Measurements from ENCODE around the gene SPECC1.
"Not testable (repeated sequence)": the region's sequence is repeated elsewhere in the genome, so short reads cannot be mapped to it uniquely, and the experiment has no call there.

SPECC1 gene

DNA sequence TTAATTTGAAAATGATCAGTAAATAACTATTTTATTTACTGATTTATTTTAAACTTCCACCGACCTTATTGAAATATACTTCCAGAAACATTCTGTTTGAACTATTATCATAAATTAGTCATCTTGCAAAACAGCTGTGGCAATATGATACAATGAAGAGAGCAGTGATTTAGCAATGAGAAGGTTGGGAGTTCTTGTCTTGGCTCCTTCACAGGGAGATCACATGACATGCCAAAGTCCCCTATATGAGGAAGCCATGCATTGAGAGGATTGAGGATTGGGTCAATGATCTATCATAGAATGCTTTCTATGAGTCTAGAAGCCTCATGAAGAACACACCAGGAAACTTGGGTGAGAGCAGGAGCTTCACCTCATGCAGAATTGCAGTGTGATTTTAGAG lies 235.5 kb downstream of the SPECC1 start:
- DNase-seq: no peak

DNA sequence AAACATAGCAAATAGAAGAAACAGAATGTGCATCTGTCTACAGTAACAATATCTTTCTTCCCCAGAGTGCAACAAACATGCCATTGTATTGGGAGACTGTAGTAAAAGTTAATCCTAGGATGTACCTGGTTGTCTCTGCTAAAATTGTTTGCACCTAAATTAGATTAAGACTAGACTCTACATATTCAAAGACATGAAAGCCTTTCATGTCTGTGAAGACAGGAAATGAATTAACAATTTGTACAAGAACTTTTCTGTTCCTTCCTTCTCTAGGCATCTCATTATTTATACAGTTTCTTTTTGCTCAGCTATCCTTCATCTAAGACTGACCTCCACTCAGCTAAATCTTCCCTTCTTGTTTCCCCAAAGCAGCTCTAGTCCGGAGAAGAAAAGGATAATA lies 237.5 kb downstream of the SPECC1 start:
- no peak for DNase-seq

DNA sequence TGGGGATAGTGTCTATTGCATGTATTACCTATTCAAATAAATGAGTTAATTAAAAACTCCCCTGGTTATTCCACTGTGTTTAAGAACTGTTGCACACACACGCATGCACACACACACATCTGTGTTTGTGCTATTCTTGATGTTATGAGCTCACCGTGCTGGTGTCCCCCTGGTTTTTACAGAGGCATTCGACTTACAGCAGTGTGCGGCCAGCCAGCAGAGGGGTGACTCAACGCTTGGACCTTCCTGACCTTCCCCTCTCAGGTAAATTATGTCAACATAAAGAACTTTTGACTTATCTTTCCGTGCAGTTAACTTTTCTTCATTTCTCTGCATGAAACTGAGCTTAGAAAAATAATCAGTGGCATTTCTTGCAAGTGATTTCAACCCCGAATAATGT lies 244.2 kb downstream of the SPECC1 start:
- DNase-seq: no peak

DNA sequence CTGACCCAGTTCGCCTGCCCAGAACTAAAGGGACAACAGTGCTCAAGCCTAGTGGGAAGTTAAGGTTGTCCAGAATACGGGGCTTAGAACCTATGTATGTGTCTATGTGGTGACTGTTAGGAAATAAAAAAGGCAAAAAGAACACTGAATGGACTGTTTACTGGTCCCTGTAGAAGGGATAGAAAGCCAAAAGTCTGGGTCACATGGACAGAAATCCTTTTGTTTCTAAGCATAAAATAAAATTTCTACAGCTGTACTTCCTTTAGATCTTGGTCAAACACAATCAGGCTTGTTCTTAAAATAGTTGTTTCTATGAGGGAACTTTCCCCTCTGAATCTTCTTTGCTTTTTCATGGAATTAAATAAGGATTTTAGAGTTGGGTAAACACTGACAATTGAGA lies 245.4 kb downstream of the SPECC1 start:
- no peak for DNase-seq

DNA sequence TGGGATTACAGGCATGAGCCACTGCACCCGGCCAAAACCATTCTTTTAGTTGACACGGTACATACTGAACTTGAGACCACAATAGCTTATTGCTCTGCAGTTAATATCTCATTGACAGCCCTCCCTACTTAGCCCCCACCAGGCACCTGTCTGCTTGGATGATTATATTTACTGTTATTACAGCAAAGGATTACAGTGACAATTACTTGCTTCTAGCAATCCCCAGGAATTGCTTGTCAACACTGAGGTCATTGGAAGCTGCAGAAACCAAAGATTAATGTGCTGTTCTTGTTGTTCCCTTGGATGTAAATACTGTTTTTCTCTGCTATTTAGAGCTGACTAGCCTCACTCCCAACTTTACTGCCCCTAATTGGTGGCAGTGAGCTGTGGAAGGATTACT lies 247.0 kb downstream of the SPECC1 start:
- DNase-seq: no peak

DNA sequence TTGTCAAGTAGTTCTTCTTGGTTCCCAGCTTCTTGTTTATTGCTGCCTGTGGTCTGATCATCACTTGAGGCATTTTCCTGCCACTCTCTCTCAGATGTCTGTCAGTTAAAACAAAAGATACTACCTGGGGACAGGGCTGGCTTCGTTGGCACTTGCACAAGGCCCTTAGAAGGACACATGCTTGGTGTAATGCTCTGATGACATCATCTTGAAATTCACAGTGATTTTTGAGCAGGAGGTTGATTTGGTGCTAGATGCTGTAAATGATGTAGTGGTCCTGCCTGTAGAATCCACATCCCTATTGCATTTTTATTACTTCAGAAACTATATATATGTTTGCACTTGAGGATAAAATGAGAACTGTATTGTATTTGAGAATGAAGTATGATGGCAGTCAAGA lies 247.8 kb downstream of the SPECC1 start:
- no peak for DNase-seq

DNA sequence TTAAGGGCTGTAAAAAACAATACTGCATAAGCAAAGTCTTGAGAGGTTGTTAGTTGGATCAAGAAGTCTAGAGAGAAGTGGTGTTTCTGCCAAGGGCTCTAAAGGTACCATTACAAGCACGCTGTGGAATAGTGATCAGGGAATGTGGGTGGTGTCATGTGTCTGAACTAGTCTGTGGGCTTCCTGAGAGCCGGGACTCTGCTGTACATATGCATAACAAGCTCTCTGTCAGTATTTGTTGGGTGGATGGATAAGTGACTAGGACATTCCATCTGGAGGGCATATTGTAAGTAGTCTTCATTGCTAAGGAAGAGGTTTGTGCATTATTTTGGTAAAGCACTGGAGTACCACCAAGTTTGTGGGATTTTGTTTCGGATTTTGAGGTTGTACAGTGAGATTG lies 248.6 kb downstream of the SPECC1 start:
- no peak for DNase-seq

DNA sequence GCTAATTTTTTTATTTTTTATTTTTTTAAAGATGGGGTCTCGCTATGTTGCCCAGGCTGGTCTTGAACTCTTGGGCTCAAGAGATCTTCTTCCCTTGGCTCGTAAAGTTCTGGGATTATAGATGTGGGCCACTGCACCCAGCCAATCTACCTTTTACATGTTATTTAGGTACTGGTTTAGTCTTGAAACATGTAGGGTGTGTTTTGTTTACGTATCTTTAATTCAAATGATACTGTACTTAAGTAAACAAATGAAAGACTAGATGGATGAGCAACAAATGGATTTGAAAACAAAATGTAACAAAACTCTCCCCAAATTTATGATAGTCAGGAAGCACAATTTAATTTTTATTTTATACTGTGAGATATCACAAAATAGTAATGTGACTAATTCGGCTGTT lies 250.5 kb downstream of the SPECC1 start:
- no peak for DNase-seq

DNA sequence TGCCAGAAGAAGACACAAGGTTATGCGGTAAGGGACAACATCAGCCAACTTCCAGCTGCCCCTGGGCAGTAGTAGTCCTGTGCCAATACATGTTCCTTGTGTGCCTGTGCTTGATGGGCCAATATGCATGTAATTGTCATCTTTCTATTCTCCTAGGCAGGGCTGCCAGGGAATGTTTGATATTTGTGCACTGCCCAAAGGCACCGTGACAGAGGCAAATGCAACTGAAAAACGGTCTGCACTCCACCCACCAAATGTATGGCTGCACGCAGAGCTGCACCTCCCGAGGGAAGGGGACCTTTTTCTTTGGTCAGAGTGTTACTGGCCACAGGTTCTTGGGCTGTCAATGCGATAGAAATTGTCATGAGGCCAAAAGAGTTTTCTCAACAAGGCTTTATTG lies 251.1 kb downstream of the SPECC1 start:
- no peak for DNase-seq

DNA sequence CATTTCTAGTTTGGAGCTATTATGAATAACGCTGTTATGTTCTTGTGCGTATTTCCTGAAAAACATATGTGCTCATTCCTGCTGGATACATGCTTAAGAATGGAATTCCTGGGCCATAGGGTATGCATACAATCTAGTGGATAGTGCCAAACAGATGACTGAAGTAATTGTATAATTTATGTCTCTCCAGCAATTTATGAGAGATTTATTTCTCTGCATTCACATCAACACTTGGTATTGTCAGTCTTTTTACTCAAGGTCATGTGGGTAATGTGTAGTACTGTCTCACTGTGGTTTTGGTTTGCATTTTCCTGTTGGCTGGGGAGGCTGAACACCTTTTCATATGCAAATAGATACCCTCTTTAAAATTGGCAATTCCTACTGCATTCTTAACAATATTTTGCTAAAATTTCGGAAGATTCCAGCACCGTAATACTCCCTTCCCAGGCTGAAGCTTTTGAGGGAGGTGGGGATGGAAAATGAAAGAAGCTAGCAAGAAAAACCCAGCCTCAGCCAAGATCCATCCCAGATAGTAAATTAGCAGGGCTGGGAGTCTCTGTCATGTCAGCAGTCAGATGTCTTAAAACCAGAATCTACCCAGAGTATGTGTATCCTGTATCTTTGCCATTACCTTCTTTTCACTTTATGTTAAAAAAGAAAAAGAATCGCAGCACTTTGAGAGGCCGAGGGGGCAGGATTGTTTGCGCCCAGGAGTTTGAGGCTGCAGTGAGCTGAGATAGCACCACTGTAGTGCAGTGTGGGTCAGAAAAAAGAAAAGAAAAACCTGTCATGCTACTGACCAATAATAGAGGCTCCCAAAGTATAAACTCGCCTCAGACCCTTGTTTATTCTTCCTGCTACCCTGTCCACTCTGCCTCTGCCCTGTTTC lies 253.3 kb downstream of the SPECC1 start:
- DNase-seq: no peak

DNA sequence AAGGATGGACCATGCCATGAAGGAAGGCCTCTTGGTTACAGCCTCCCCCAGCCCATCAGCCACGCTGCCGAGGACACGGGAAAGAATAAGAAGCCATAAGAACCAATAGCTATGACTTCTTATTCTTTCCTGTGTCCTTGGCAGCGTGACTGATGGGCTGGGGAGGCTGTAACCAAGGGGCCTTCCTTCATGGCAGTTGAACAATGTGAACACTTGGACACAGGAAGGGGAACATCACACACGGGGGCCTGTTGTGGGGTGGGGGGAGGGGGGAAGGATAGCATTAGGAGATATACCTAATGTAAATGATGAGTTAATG lies 253.9 kb downstream of the SPECC1 start:
- not testable (repeated sequence) for DNase-seq

DNA sequence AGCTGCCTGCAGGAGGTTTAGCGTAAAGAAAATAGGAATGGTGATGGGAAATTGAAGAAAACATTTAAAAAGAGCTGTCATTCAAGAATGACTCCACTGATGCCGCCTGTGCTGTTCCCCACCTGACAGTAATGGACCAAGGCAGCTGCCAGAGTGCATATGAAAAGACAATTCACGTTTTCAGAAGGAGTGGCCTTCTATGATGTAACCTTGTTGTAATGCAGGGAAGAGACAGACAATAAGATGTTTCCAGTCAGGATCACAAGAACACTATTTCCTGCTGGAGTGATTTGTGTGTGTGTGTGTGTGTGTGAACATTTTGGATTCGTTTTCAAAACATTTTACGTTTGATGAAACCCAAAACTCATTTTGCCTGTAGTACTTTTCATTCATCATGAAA lies 254.4 kb downstream of the SPECC1 start:
- DNase-seq: no peak

DNA sequence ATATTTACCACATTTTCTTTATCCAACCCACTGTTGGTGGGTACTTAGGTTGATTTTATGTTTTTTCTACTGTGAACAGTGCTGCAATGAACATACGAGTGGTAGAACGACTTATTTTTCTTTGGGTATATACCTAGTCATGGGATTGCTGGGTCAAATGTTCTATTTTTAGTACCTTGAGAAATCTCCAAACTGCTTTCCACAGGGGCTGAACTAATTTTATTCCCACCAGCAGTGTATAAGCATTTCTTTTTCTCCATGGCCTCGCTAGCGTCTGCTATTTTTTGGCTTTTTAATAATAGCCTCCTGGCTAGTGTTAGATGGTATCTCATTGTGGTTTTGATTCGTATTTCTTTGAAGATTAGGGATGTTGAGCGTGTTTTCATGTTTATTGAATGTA lies 255.8 kb downstream of the SPECC1 start:
- DNase-seq: no peak

DNA sequence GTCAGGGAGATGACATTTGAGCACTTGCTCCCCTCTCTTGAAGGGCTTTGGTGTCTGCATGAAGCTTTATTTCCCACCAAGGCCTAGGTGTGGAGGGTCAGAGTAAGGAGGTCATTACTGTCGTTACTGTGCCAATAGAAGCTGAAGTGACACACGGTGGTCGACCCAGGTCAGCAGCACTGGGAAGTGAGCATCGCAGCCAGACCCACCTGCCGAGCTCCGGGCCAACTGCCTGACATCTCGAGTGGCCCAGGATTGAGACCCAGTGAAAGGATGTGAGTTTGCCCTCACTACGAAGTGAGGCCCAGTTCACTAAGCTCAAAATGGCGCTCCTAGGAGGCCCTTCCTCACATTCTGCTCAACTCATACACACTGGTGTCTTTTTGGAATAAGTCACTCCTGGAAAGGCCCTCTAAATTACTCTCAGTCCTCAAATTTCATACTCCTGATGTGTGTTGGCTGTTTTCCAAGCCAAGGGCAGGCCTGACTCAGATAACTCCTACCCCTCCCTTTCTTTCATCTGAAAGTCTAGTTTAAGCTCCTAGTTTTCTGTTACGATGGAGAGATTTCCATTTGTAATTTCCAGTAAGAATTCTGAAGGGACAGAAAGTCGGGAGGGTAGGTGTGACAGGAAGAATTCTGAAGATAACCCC lies 257.8 kb downstream of the SPECC1 start:
- no peak for DNase-seq

DNA sequence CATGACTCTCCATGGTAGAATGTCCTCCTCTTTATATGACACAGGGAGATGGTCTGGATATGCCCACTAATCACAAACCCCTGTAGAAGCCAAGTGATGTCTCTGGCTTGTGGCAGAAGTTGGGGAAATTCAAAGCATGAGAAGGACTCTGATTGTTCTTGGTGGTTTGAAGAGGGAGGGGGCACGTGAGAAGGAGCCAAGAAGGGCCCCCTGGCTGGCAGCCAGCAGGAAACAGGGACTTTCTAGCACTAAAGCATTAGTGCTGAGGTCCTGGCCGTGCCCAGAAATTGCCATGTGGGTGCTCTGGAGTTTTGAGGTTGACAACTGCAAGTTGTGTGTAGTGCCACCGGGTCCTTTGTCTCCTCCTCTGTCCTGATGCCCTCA lies 258.3 kb downstream of the SPECC1 start:
- DNase-seq: no peak

DNA sequence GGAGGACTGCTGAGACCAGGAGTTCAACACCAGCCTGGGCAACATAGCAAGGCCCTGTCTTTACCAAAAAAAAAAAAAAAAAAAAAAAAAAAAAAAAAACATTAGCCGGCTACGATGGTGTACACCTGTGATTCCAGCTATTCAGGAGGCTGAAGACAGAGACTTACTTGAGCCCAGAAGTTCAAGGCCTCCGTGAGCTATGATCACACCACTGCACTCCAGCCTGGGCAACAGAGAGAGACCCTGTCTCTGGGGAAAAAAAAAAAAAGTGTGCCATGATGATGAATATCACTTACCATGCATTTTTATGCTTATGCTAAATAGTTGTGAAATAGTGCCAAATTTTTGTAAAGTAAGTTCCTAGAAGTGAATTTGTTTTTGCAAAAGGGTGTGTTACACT lies 261.2 kb downstream of the SPECC1 start:
- DNase-seq: no peak

DNA sequence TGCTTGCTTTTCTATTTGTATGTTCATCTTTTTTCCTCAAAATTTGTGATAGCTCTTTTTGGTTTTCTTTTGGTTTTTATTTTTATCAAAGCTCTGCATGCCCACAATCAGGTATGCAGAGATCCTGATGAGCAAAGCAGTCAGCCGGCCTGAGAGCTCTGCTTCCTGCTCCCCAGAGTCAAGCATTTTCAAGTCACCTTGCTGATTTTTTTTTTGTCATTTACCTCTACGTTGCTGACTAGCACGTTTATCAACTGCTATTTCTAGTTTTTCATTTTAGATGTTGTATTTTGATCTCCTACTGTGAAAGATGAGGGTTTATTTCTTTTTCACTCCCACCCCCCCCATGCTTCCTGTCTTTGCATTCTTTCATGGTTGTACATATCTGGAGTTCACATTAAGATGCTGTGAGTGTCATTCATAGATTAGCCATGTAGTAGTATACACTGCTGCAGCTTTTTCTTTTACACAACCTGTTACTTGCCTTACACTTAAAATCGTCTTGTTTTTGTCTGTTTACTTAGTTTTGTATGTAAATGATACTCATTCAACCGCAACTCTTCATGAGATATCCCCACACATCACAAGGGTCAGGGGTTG lies 262.0 kb downstream of the SPECC1 start:
- no peak for DNase-seq

DNA sequence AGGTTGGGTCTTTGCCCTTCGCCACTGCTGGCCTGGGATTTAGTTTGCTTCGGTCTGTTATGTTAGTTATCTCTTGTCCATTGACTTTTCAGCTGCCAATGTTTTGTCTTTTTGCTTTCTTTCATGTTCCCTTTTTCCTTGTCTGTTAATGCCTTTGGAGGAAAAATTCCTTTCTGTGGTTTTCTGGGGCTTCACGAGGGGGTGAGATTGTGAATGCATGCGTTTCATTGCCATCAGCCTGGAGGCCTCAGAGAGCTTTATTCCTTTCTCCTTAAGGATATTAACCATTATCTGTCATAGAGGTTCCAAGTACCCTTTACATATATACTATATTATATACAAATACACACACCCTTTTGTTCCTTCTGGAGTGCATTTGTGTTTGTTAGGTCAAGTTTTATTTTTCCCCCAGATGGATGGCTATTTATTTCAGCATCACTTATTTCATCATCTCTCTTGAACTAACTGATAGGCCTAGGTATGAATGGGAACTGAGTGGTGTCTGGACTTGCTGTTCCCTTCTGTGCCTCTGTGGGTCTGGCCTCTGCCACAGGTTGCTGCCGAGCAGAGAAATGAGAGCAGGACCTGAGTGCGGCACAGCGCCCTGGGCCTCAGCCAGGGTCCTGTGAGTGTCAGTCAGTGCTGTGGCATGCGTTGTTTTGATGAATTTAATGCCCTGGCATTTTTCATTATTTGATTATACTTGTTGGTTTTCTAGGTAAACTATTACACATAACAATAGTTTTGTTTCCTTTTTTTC lies 264.8 kb downstream of the SPECC1 start:
- DNase-seq: no peak

DNA sequence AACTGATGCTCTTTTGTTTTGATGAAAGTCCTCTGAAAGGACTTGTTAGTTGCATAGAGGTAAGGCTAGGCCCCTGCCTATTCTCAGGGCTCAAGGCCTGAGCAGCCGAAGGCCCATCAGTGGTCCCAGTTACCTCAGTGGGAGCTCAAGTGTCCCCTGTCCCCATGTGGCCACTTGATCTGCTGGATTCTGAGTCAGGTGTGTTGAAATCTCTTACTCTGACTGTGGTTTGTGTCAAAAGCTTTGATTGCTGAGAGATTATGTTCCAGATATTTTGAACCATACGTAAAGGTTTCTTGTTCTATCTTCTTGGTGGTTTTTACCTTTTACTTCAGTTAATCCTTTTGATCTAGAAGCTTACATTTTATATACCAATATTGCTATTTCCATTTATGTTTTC lies 266.5 kb downstream of the SPECC1 start:
- DNase-seq: no peak

DNA sequence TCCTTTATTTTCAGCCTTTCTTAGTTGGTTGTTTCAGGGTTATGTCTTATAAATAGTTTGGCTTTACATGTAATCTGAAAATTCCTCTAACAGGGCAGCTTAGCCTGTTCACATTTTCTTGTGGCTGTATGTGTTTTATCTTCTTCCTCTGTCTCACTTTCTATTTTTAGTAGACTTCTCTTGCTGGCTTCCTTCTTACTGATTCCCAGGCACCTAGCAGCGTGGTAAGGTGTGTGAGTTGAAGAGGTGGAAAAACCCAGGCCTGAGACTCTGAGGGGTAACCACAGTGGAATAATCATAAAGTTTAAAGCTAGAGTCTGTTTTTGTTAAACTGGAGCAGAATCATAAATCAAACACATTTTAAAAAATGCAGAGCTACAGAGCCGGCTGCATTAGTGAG lies 267.3 kb downstream of the SPECC1 start:
- no peak for DNase-seq

DNA sequence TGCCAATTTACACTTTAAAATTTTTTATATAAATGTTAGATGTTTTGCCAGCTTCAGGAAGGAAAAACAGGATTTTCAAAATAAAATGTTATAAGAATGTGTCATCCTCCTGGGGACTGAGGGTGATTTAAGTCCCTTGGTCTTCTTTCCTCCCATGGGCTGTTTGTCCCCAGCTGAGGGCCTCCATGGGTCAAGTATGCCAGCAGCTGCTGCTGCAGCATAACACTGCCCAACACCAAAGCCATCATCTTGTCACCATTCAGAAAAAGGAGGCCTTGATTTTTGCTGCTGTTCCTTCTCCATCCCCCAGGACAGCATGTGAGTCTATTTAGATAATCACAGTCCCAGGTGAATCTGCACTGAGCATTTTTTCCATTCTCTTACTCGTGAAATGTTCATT lies 269.6 kb downstream of the SPECC1 start:
- no peak for DNase-seq

DNA sequence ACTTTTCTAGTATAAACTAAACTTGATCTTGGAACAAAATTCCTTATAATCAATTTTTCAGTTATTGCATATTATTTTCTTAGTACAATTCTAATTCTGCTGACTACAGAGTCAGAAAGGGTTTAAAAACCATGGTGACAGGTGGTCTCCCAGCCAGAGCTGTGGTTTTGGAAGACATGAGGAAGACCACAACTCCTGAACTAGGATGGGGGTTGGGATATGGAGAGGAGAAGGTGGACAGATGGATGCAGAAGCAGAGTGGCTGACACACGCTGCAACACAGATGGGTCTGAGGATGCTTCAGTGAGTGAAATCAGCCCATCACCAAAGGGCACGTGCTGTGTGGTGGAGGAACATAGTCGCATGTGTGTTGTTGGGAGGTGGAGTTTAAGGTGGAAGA lies 270.5 kb downstream of the SPECC1 start:
- no peak for DNase-seq

DNA sequence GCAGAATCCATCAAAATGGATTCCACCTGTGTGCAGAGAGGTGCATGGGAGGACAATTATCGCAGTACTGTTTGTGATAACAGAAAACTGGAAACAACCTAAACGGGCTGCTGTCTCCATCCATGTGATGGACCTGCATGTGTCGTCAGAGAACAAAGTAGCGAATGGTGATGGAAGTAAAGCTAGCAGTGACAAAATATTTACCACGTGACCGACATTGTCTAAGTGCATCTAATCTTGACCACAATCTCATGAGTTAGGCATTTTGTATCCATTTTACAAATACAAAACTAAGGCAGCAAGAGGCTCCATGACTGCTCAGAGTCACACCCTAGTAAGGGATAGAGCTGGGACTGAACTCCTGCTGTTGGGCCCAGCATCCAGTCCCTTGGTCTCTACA lies 270.9 kb downstream of the SPECC1 start:
- no peak for DNase-seq

DNA sequence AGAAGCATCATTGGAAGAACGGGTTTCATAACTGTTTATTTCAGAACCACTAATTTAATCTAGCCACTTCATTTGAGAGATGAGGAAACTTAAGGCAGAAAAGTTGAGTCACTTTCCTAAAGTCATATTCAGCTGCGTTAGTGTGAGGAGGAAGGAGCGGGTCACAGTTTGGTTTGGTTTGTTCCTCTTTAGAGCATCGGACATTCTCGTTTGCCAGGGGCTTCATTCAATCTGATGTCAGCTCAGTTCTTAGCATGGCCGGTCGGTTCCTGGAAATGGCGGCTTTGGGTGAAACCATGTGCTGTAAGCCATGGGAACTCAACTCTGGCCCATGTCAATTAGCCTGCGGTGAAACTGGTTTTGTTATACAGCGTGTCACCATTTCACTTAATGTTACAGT lies 271.7 kb downstream of the SPECC1 start:
- no peak for DNase-seq
